ENCODE results near the gene OR9A2.

DNA sequence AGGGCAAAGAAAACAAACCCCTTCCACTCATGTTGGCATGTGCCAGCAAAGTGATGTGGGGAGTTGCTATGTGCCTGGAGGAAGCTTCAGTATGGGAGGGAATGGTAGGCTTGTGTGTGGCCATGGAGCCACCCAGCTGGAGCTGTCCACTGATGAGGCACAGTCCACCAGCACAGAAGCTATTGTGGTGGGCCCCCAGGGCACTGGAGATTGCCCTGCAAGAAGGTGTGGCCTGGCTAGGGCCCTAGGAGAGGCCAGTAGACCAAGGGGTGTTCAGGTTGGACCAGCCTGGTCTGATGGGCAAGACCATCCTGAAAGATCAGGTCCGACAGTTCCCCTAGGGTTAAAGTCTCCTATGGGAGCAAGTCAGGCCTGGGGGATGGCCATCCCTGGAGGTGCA, 42.6 kb downstream of the OR9A2 start:
- TF ChIP-seq, protein P1, sequence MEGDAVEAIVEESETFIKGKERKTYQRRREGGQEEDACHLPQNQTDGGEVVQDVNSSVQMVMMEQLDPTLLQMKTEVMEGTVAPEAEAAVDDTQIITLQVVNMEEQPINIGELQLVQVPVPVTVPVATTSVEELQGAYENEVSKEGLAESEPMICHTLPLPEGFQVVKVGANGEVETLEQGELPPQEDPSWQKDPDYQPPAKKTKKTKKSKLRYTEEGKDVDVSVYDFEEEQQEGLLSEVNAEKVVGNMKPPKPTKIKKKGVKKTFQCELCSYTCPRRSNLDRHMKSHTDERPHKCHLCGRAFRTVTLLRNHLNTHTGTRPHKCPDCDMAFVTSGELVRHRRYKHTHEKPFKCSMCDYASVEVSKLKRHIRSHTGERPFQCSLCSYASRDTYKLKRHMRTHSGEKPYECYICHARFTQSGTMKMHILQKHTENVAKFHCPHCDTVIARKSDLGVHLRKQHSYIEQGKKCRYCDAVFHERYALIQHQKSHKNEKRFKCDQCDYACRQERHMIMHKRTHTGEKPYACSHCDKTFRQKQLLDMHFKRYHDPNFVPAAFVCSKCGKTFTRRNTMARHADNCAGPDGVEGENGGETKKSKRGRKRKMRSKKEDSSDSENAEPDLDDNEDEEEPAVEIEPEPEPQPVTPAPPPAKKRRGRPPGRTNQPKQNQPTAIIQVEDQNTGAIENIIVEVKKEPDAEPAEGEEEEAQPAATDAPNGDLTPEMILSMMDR (IDR thresholded peaks at IDR 0.05): no peak
- TF ChIP-seq POLR2A (IDR thresholded peaks at IDR 0.05): no peak

Data from body of pancreas (tissue), 4 donors.